ENCODE data around the gene YDJC. TPM values are rescaled to one million over a fixed set of nuclear protein-coding genes. Genes with fewer than 3 reads are reported as not detected.

Gene YDJC
- total and polyA plus RNA-seq, 9 of the 15 experiments (the other 6 are each of a cell fraction or from before 2014, with no cell fraction given) = 13.5 to 871 (median 164) TPM

GRCh38 chr22:21626735-21627469 lies 2.9 kb downstream of the YDJC start (continued):
- TF ChIP-seq, protein P1, sequence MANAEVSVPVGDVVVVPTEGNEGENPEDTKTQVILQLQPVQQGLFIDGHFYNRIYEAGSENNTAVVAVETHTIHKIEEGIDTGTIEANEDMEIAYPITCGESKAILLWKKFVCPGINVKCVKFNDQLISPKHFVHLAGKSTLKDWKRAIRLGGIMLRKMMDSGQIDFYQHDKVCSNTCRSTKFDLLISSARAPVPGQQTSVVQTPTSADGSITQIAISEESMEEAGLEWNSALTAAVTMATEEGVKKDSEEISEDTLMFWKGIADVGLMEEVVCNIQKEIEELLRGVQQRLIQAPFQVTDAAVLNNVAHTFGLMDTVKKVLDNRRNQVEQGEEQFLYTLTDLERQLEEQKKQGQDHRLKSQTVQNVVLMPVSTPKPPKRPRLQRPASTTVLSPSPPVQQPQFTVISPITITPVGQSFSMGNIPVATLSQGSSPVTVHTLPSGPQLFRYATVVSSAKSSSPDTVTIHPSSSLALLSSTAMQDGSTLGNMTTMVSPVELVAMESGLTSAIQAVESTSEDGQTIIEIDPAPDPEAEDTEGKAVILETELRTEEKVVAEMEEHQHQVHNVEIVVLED (CRISPR knock-in tag; IDR thresholded peaks at IDR 0.05) = no peak
- TF ChIP-seq E2F1 (CRISPR knock-in tag; IDR thresholded peaks at IDR 0.05) (peak; percentile 39; the same call in 1 of the 2 replicates), ZC3H11A (IDR thresholded peaks at IDR 0.05; ENCODE audit: low read depth, low read length) (no peak; the same call in 1 of the 2 replicates), RCOR1 (IDR thresholded peaks at IDR 0.05; ENCODE audit: borderline replicate concordance in 1 of 2, low read depth in 2 of 2, low read length in 2 of 2) (peak in 1 of 2 experiments; percentile 4; a peak in 1 of 4 replicates), SMC3 (conservative IDR thresholded peaks at IDR 0.05; ENCODE audit: insufficient read depth, low read depth, low read length) (0 out of 2 replicates have a peak, but pooled peaks have one; percentile 23), JUN (IDR thresholded peaks at IDR 0.05; ENCODE audit: borderline replicate concordance, low read depth, low read length) (0 out of 2 replicates have a peak, but pooled peaks have one; percentile 30), JUN (CRISPR knock-in tag; IDR thresholded peaks at IDR 0.05; ENCODE audit: borderline replicate concordance) (no peak), GTF2F1 (IDR thresholded peaks at IDR 0.05; ENCODE audit: low read depth, low read length) (peak; percentile 50; the same call in 1 of the 2 replicates), ZMIZ1 (IDR thresholded peaks at IDR 0.05; ENCODE audit: low read depth in 2 of 2, low read length in 2 of 2) (0 out of 4 replicates have a peak, but pooled peaks of 1 of the 2 experiments have one; percentile 29), MLX (CRISPR knock-in tag; conservative IDR thresholded peaks at IDR 0.05) (peak in 1 of 2 experiments; percentile 26; a peak in 1 of 4 replicates), PTTG1 (tag; IDR thresholded peaks at IDR 0.05; ENCODE audit: low read depth) (no peak), TFAM (CRISPR knock-in tag; conservative IDR thresholded peaks at IDR 0.05) (no peak), CC2D1A (IDR thresholded peaks at IDR 0.05) (no peak), PHB2 (IDR thresholded peaks at IDR 0.05; ENCODE audit: low read depth) (no peak), POLR2AphosphoS2 (IDR thresholded peaks at IDR 0.05; ENCODE audit: low read length) (peak; percentile 89)

All from K562 (cell line).